ENCODE measurements around the gene RGMA. TPM values are rescaled to one million over a fixed set of nuclear protein-coding genes. Genes with fewer than 3 reads are reported as not detected.
"Not testable (repeated sequence)": the region's sequence is repeated elsewhere in the genome, so short reads cannot be mapped to it uniquely, and the experiment has no call there.

Gene RGMA
- polyA plus RNA-seq, 4 donors: 8.0 to 13.8 (median 10.8) TPM

DNA sequence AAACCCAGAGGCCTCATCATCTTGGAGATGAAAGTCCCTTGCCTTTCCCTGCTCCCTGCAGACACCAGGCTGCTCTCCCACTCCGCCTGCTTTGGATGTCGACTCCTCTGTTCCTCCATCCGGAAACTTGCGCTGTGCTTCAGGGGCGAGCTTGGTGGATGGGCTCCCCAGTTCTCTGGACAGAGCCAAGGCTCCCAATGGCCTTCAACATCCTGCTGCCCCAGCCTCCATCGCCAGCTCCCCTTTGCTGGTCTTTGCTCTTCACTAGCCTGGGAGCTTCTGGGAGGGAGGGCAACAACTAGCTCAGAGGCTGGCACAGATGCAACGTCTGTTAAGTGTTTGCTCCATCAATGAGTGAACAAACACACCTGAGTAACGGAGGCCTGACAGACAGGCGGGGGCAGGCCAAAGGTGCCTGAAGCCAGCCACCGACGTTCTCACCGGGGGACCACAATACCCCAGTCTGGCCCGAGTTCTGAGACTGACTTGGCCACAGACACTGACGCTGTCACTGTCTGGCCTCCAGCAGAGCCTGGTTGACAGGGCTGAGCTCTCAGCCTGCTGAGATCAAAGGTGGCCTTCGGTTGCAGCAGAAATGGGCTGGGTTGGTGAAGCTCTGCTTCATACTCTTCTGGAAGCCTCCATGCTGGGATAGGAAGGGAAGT is 39.0 kb downstream of the RGMA start:
- DNase-seq (ENCODE audit: low read depth in 4 of 4, low spot score in 2 of 4): no peak

DNA sequence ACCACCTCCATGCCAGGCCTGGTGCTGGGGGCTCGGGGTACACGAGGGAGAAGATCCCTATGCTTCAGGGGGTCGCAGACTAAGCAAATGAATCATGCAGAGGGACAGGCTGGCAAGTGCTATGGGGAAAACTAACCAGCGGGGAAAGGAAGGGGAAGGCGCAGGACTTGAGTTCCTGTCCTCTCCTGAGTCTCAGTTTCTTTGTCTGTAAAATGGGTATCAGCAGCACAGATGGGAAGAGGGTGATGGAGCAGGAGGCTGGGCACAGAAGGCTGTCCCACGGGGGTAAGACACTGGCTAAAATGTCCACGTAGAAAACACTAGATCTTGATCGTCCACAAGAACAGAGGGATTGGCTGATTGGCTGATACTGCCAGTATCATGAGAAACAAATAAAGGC is 39.8 kb downstream of the RGMA start:
- no peak for DNase-seq (ENCODE audit: low read depth in 4 of 4, low spot score in 2 of 4)

DNA sequence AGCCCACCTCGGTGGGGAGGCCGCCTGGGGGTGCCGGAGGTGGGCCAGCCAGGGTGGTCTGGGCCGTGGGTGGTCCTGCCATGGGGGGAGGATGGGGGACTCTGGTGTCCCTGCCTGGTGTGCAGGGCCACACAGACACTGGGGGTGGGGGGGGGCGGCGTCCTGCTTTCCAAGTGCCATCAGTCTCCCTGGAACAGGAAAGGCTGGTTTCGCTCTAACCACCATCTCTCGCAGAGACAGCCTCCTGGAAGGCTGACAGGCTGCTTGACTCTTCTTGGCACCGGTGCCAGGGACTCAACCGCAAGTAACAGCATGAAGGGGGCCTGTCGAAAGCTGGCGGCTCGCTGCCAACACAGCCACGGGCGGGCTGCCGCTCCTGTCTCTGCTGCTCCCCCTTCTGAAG is 40.3 kb downstream of the RGMA start:
- DNase-seq (ENCODE audit: low read depth in 4 of 4, low spot score in 2 of 4): no peak

DNA sequence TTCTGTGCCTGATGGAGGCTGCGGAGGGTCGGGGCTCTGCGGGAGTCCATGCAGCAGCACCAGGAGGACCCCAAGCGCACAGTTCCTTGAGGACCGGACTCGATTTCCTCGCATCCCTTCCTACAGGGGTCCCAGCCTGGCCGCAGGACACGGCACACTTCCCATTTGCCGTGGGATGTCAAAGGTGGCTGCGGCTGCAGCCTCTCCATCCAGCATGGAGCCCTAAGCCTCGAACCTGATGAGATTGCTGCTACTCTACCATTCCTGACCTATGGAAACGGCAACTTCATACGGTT is 40.6 kb downstream of the RGMA start:
- DNase-seq (ENCODE audit: low read depth in 4 of 4, low spot score in 2 of 4): no peak

DNA sequence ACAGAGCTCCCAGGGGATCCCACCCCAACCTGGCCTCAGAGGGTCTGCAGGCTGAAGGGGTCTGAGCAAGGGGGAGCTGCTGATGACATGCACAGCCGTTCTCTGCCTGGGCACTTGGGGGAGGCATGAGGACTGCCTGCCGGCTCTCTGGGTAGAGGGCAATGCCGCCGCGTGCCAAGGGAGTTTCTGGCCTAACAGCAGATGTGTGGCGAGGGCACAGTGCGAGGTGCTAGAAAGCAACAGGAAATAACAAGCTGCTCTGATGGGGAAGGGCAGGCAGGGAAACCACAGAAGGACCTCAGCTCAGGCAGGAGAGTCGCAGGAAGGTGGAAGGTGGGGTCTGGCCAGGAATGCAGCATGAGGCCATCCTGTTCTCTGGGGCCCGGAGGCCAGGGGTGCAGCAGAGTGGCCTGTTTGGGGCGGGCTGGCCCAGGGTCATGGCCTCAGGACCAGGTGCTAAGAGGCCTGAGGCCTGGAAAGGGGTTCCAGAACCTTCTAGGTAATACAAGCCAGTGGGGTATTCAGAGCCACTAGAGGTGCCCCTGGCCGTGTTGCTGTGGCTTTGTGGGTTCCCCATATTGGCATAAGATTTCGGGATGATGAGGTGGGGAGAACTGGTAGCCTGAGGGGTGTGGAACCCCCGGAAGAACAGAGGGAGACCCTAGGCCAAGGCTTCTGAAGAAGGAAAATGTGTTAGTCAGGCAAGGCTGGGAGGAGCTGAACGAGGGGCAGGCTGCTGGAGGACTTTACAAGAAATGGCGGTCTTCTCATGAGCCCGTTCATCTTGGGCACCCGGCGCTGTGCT is 41.2 kb downstream of the RGMA start:
- no peak for DNase-seq (ENCODE audit: low read depth in 4 of 4, low spot score in 2 of 4)

DNA sequence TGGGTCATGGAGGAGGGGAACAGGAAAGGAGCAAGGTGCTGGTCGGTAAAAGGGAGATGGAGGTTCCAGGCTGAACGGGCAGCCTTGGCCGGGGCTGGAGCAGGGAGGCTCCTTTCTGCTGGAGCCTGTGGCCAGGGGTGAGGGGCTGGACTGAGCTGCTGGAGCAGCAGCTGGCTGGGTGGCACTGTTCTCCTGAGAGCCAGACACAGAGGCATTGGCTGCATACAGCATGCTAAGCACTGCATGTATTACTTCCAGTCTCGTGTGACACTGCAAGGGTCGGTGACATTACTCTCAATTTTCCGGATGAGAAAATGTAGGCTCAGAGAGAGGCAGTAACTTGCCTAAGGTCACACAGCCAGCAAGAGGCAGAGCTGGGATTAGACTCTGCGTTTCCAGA is 42.3 kb downstream of the RGMA start:
- no peak for DNase-seq (ENCODE audit: low read depth in 4 of 4, low spot score in 2 of 4)

DNA sequence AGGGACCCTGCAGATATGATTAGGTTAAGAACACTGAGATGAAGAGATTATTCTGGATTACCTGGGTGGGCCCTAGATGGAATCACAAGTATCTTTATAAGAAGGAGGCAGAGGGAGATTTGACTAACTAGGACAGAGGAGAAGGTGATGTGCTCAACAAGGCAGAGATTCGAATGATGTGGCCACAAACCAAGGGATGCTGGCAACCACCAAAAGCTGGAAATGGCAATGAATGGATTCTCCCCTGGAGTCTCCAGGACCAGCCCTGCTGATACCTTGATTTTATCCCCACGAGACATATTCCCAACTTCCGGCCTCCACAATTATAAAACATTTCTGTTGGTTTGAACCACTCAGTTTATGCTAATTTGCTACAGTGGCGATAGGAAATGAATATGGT is 42.9 kb downstream of the RGMA start:
- DNase-seq (ENCODE audit: low read depth in 4 of 4, low spot score in 2 of 4): no peak

DNA sequence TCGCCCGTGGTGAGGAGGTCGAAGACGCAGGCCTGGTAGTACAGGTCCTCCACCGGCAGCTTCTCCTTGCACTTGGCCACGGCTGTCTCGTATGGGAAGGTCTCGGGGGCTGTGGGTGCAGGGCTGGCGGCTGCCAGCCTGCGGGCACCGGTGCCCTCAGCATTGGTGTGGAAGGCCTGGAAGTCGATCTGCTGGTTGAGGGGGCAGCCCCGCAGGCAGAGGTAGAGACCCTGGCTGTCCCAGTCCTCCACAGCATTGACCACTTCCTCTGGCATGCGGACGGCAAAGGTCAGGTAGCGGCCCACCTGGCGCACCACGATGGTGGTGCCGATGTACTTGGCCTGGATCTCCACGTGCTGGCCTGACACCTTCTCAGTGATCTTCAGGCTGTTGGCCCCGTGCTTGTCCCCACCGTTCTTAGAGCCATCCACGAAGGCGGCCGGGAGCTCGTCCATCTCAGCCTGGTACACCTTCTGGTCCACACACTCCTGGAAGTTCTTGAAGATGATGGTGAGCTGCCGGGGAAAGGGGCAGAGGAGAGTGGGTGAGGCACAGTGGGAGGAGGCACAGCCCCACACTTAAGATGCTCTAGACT is 43.7 kb downstream of the RGMA start:
- no peak for DNase-seq (ENCODE audit: low read depth in 4 of 4, low spot score in 2 of 4)

DNA sequence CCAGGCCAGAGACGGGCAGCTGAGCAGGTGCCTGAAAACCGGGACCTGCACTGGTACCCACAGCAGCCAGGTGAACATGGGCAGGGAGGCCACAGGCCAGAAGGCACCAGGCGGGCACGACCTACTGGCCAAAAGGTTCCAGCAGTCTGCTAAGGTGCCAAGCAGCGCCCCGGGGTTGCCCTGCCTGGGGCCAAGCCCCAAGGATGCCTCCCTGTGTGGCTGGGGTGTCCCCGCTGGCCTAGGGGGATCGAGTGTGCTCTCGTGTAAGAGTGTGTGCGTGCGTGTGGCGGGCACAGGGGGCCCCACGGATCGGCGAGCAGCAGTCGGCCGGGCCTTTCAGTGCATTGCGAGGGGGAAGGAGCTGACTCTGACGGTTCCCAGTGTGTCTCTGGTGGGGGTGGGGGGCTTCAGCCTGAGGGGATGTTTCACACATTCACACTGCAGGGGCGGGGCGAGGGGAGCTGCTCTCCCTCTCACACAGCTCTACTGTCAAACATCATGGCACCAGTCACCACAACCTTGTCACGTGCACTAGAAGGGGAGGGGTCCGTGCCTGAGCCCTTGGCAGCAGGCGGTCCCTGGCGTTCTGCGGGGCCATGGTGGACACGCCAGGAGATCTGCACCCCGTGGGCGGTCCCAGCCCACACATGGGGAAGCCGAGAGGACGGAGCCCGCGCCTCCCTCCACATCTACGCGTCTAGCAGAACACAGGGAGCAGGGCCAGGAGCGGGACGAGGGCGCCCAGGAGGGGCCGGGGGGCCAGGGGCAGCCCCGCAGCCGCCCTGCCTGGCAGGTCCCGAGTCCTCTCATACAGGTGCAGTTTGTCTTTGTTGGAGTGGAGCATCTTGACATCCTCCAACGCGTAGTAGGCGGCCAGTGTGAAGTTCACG is 44.5 kb downstream of the RGMA start:
- DNase-seq (ENCODE audit: low read depth in 4 of 4, low spot score in 2 of 4): no peak

DNA sequence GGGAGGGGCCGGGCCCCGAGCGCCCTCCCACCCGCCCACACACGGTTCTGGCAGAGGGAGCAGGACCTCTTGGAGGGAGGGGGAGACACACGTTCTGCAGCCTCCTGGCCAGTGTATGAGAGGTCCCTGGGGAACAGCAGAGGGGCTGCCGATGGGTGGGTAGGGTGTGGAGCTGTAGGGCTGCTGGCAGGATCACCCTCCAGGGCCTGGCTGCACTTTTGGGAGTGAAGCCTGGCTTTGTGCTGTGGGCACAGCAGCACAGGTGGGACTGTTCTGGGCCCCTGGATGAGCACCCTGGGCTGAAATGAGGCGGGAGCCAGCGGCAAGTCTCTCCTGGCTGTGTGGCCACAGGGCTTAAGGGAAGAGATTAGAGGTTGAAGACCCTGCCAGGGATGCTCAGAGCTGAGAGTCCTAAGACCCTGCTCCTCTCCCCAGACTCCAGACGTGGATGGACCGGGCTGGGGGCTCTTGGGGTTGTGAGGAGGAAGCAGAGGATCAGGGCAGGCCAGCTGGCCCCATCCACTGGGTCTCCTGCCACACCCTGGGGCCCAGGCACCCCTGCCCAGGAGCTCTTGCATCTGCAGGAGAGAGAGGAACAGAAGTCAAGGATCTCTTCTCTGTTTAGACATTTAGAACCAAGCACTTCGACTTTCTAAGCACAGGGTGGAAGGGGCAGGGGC is 45.2 kb downstream of the RGMA start:
- DNase-seq (ENCODE audit: low read depth in 4 of 4, low spot score in 2 of 4): no peak

DNA sequence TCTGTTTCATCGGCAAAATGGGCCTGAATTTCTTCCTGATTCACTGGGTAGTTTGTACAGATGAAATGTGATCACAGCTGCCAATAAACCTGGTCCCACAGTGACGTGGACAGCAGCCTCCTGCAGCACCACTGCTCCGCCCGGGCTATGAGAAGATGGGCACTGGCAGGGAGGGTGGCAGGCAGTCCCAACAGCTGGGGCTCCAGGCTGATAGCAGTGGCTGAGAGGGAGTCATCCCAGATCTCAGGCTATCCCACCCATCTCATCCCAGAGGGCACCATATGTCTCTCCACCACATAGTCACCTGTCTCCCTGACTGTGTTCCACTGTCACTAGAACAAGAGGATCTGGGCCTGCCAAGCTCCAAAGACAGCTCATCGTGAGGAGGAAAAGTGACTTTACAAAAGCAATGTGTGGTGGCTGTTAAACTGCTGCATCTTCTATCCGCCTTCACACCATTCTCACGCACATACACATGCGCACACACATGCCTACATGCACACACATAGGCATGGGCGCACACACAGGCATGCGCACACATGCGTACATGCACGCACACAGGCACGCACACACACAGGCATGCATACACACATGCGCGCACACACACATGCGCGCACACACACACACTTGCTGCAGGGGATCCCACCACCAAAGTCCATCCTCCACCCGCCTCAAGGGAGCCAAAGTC is 46.2 kb downstream of the RGMA start:
- DNase-seq (ENCODE audit: low read depth in 4 of 4, low spot score in 2 of 4): no peak

DNA sequence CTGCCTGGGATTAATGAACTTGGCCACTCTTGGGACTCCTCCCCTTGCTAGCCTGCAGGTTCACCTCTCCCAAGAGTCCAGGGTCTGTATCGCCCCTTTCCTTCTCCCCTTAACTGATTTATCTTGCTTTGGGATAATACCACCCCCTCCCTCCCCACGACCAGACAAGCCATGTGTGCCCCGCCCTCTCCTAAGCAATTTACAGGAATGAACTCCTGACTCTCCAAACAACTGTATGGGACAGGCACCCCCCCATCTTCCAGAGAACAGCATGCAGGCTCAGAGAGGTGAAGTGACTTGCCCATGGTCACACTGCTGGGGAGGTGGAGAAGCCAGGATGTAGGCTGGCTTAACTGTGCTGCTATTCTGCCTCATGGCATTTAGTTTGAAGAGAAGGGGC is 46.8 kb downstream of the RGMA start:
- DNase-seq (ENCODE audit: low read depth in 4 of 4, low spot score in 2 of 4): no peak

DNA sequence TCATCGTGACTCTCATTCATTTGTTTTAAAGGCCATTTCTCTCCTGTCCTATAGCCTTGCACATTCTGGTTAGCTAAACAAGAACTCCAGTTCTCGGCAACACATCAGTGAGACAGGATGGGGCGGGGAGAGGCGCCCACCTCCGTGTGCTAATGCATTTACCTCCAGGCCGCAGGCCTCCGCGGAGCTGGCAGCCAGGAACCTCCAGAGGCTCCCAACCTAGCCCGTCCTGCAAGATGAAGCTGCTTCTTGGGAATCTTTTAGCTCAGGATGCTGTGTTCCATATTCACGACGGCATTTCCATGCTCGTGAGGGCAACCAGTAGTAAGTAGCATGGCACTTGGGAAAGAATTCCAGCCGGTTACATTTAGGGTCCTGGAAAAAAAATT is 47.9 kb downstream of the RGMA start:
- no peak for DNase-seq (ENCODE audit: low read depth in 4 of 4, low spot score in 2 of 4)

DNA sequence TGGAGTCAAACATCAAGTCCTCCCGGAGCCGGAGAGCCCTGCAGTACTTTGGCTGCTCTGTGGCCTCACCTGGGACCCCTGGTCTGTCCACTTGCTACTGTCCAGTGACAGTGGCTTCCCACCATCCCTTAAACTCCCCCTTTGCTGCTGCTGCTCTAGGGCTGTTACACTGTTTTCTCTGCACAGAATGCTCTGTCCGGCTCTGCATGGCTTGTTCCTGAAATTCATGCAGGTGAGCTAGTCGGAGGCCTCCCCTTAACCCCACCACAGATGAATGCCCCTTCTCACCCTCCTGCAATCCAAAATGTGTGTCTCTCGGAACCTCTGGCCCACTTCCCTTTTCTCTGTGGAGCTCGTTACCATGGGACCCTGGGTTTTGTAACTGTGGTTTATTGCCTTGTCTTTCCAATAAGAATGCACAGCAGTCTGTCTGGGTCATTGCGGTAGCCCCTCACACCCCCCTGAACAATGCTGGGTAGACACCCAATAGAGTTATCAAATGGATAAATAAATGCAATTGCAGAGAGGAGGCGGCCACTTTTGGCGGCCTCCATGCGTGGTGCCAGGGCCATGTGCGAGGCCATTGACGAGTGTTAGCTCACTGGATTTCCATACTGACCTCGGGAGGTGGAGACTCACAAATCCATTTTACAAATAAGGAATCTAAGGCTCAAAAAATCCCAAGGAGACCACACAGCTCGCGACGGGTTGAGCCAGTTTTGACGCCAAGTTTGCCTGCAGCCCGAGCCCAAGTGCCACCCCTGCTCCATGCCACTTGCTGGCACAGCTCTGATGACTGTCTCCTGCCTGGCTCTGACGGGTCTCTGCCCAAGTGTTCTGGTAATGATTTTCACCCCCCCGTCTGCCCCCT is 48.5 kb downstream of the RGMA start:
- no peak for DNase-seq (ENCODE audit: low read depth in 4 of 4, low spot score in 2 of 4)

DNA sequence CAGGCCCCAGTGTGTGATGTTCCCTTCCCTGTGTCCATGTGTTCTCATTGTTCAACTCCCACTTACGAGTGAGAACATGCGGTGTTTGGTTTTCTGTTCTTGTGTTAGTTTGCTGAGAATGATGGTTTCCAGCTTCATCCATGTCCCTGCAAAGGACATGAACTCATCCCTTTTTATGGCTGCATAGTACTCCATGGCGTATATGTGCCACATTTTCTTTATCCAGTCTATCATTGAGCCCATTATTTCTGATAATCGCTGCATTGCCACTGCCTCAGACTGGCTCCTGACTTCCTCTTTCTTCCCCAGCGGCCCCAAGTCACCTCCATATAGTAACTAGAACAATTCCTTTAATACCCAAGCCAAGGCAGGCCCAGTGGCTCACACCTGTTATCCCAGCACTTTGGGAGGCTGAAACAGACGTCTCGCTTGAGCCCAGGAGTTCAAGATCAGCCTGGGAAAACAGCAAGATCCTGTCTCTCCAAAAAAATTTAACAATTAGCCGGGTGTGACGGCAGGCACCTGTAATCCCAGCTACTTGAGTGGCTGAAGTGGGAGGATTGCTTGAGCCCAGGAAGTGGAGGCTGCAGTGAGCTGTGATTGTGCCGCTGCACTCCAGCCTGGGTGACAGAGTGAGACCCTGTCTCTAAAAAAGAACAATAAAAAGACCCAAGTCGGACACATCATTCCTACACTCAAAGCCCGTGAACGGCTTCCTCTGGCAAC is 49.3 kb downstream of the RGMA start:
- not testable (repeated sequence) for DNase-seq (ENCODE audit: low read depth in 4 of 4, low spot score in 2 of 4)

DNA sequence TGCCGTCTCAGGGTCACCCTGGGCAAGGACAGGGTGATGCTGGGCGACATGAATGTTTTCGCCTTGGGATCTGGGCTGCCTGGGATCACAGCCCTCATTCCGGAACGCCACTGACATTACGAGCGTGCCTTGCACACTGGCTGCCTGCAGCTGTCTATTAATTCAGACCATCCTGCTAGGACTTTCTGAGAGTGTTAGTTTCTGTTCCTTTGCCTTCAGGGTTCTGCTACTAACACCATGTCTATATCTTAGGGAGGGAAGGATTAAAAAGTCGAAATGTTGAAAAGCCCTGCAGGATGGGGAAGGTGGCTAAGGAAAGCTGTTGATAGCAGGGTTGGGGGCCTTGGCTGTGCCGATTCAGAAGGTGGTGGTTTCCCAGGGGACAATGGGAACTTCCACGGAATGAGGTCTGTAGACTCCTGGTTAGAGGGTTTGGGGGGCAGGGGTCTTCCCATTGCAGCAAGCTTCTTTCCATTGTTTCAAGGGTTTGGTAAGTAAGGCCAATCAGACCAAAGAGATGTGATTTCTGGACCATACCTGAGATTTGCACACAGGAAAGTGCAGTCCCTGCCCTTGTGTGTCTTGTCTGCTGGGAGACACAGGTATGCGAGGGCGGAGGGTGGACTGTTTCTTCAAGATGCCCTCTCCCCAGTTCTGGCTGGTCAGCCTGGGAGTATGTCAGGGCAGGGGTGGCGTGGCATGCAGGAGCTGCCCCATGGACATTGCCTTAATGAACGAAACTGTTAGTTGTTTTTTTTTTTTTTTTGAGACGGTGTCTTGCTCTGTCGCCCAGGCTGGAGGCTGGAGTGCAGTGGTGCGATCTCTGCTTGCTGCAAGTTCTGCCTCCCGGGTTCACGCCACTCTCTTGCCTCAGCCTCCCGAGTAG is 50.9 kb downstream of the RGMA start:
- no peak for DNase-seq (ENCODE audit: low read depth in 4 of 4, low spot score in 2 of 4)
